K562 treated with DMSO at 1 percent for 4 hours (cell line): ENCODE results near the gene HLA-DRA. TPM values are rescaled to one million over a fixed set of nuclear protein-coding genes. Genes with fewer than 3 reads are reported as not detected.

Source experiments
- total RNA-seq: library from RNA; unstranded; fragments of 300-600 nt; gene quantifications from 2 replicates; pipeline ENCODE4 v1.2.3, GENCODE V29; 2022; ENCODE audit not compliant: insufficient read depth

Gene HLA-DRA
- not detected in 2 replicates for total RNA-seq

GRCh38 chr6:32439602-32440214 is at the start of gene HLA-DRA:
TSS of gene HLA-DRA (plus strand) at chr6:32439887. CDS start at chr6:32439951, 64 bp downstream.

DNA sequence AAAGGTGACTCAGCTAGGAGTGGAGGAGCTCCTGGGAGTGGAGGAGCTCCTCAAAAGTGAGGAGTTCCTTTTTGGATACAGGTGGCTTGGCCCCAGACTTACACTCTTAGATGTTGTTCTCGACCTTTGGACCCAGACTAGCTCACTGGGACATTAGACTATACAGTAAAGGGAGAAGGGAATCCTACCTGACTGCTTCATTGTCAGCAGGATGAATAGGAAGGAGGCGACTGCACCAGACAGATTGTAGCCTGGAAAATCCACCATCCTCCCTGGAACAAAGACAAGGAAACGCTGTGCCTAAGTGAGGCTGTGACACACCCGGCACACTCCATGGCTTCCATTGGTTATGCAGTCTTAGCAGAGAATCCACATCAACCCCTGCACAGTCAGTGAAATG is 32.8 kb upstream of the HLA-DRA start, which contains the start of gene BTNL2:
Gene BTNL2, minus strand, starts transcription at position 325 of the 400 bp plus-strand sequence. Its CDS starts 58 bp downstream, at position 267.

Other genes starting within 250 kb of the HLA-DRA start
- 58.1 and 74.9 TPM in 2 replicates for gene PBX2, start 249.7 kb upstream of the HLA-DRA start, total RNA-seq
- gene GPSM3, start 247.2 kb upstream of the HLA-DRA start, total RNA-seq: 67.6 and 81.7 TPM in 2 replicates
- 2.3 TPM in 2 replicates for gene NOTCH4, start 215.8 kb upstream of the HLA-DRA start, total RNA-seq
- gene TSBP1, start 68.0 kb upstream of the HLA-DRA start, total RNA-seq: not detected in 2 replicates
- gene BTNL2, start 32.7 kb upstream of the HLA-DRA start, total RNA-seq: not detected in 2 replicates
- not detected in 2 replicates for gene HLA-DRB5, start 90.4 kb downstream of the HLA-DRA start, total RNA-seq
- not detected in 2 replicates for gene HLA-DRB1, start 150.0 kb downstream of the HLA-DRA start, total RNA-seq
- not detected in 2 replicates for gene HLA-DQA1, start 197.5 kb downstream of the HLA-DRA start, total RNA-seq
- not detected in 2 replicates for gene HLA-DQB1, start 226.8 kb downstream of the HLA-DRA start, total RNA-seq